ENCODE results near the gene NUP133. TPM values are rescaled to one million over a fixed set of nuclear protein-coding genes. Genes with fewer than 3 reads are reported as not detected.
"Not testable (repeated sequence)": the region's sequence is repeated elsewhere in the genome, so short reads cannot be mapped to it uniquely, and the experiment has no call there.

Gene NUP133
- total and polyA plus RNA-seq, 2 experiments from 2014 or later = 29.5 to 65.4 TPM

GRCh38 chr1:229478852-229479251, 29.3 kb downstream of the NUP133 start:
- no peaks in the 10 kb centered on the region for H3F3A ChIP-seq (replicated peaks; ENCODE audit: low read depth)
- no peaks in the 10 kb centered on the region for H3K9me2 ChIP-seq (ENCODE audit: insufficient read depth)
- no peaks in the 10 kb centered on the region for H3K27me3 Mint-ChIP-seq (ENCODE audit: insufficient read depth, low read depth, poor library complexity)
- H4K20me1 ChIP-seq (replicated peaks; ENCODE audit: insufficient read depth) = no peaks in the 10 kb centered on the region; the same call in none of the 2 replicates
- H3K27ac ChIP-seq (ENCODE audit: low read depth) = no peak overlapping the region
- H3K9me3 Mint-ChIP-seq = no peaks in the 10 kb centered on the region
- no peaks in the 10 kb centered on the region for H3K27me3 ChIP-seq (ENCODE audit: insufficient read depth)
- H3K36me3 Mint-ChIP-seq (ENCODE audit: low read depth) = peaks cover 58% of the 10 kb centered on the region
- no peaks in the 10 kb centered on the region for H3K4me1 Mint-ChIP-seq
- H3K36me3 ChIP-seq (ENCODE audit: insufficient read depth) = peaks cover 37% of the 10 kb centered on the region
- H2AFZ ChIP-seq = no peak overlapping the region
- TF ChIP-seq ZNF462 (CRISPR knock-in tag; IDR thresholded peaks at IDR 0.05) (no peak), JUNB (IDR thresholded peaks at IDR 0.05; ENCODE audit: unreplicated experiment) (no peak)
- no peak for ATAC-seq
- H3K4me2 ChIP-seq = no peak overlapping the region
- H3K4me3 Mint-ChIP-seq = no peak overlapping the region
- no peaks in the 10 kb centered on the region for H3K79me2 ChIP-seq (replicated peaks; ENCODE audit: insufficient read depth)
- no peak overlapping the region for H3K27ac Mint-ChIP-seq
- DNase-seq (ENCODE audit: low spot score) = no peak
- no peaks in the 10 kb centered on the region for H3K4me1 ChIP-seq (ENCODE audit: insufficient read depth)
- no peak overlapping the region for H3K4me3 ChIP-seq

- H3K79me2 ChIP-seq (replicated peaks; ENCODE audit: insufficient read depth); H3K4me1 ChIP-seq (ENCODE audit: insufficient read depth); H3K27ac Mint-ChIP-seq; H3K27ac ChIP-seq (ENCODE audit: low read depth); ATAC-seq; H2AFZ ChIP-seq; H3K4me3 ChIP-seq; H3K4me1 Mint-ChIP-seq; DNase-seq (ENCODE audit: low spot score); H3K4me3 Mint-ChIP-seq; H3K27me3 ChIP-seq (ENCODE audit: insufficient read depth); H3K9me2 ChIP-seq (ENCODE audit: insufficient read depth); H3F3A ChIP-seq (replicated peaks; ENCODE audit: low read depth); H3K27me3 Mint-ChIP-seq (ENCODE audit: insufficient read depth, low read depth, poor library complexity); H3K9me3 Mint-ChIP-seq; H4K20me1 ChIP-seq (replicated peaks; ENCODE audit: insufficient read depth); H3K4me2 ChIP-seq: not testable (repeated sequence)
- H3K36me3 Mint-ChIP-seq (ENCODE audit: low read depth) = peaks cover 47% of the 10 kb centered on the region
- peaks cover 22% of the 10 kb centered on the region for H3K36me3 ChIP-seq (ENCODE audit: insufficient read depth)
Measured at GRCh38 chr1:229475859-229476258, 32.3 kb downstream of the NUP133 start.
